Duodenal mucosa (tissue), 2 donors: ENCODE data around the gene PVALB.

Experiments used
- H3K27ac ChIP-seq: one replicate; pipeline ENCODE4 v1.7.0; 2013; ENCODE audit warnings: low read depth, low read length
- H3K27me3 ChIP-seq, 2 donors: one replicate each; pipeline ENCODE4 v1.7.0; 2013; ENCODE audit warnings: low read length in 2 of 2, control low read depth in 1 of 2; ENCODE audit not compliant: insufficient read depth in 2 of 2, control insufficient read depth in 1 of 2
- H3K36me3 ChIP-seq, 2 donors: one replicate each; pipeline ENCODE4 v1.7.0; 2013; ENCODE audit warnings: low read length in 2 of 2, control low read depth in 1 of 2; ENCODE audit not compliant: insufficient read depth in 2 of 2, control insufficient read depth in 1 of 2
- H3K4me1 ChIP-seq, 2 donors: one replicate each; pipeline ENCODE4 v1.7.0; 2013; ENCODE audit warnings: low read length in 2 of 2, control low read depth in 1 of 2; ENCODE audit not compliant: insufficient read depth in 2 of 2, control insufficient read depth in 1 of 2
- H3K4me3 ChIP-seq, 2 donors: one replicate each; pipeline ENCODE4 v1.7.0; 2013; ENCODE audit warnings: low read length in 2 of 2, low read depth in 1 of 2
- H3K9ac ChIP-seq, 2 donors: one replicate each; pipeline ENCODE4 v1.7.0; 2013; ENCODE audit warnings: low read length in 2 of 2, low read depth in 1 of 2
- H3K9me3 ChIP-seq, 2 donors: one replicate each; pipeline ENCODE4 v1.7.0; 2013; ENCODE audit warnings: low read length in 2 of 2, control low read depth in 1 of 2; ENCODE audit not compliant: control insufficient read depth in 1 of 2

Gene PVALB

DNA sequence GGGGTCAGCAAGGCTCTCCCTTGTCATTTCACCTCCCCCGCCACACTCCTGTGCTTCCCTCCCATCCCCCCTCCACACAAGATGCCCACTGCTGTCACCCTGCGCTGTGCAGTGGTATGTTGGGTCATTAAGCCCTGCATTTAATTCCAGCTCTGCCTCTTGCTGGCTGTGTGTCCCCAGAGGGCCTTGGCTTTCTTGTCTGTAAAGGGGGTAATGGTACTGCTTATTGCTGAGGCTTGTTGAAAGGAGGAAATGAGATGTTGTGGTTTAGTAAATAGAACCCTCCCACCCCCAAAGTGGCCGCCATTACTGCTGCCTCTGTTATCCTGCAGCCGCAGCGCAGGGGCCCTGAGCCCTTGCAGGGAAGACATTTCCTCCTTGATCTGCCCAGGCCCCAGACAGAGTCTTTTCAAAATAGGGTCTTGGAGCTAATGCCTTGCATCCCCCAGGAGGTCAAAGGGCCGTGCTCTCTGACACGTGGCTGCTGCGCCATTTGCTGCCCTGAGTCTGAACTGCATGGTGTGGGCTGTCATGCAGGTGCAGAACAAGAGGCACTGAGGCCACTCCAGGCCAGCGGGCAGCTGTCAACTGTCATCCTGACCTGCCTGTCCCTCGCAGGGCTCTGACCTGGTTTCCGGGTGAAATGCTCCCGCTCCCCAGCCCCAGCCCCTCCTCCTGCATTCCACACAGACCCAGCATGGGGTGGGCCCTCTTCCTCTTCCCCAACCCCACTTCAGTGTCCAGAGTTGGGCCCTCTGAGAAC is 18.7 kb downstream of the PVALB start:
- H3K27me3 ChIP-seq, result peaks cover 5% of the 10 kb centered on the region in 2 donors

DNA sequence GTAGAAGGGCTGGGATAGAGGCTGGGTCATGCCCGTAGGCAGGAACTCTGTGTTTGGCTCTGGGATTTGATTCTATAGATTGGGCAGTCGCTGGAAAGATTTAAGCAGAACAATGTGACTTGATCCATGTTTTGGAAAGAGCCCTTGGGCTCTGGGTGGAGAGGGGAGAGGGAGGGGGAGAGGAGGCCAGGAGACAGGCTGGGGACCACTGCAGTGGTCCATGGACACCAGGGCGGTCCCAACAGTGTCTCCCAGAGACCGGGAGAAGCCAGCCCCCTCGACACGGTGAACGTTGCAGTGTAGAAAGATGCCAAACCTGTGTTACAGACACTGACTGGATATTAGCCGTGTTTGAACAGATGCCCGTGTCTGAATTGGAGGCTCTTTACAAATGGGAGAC is 19.5 kb downstream of the PVALB start:
- Histone ChIP-seq H3K4me3 (no peak overlapping the region), H3K9me3 (no peaks in the 10 kb centered on the region), H3K36me3 (no peaks in the 10 kb centered on the region), H3K27me3 (peaks cover 2 to 5% of the 10 kb centered on the region in 2 donors), H3K27ac (no peak overlapping the region), H3K4me1 (no peaks in the 10 kb centered on the region), H3K9ac (no peak overlapping the region)

More for the DNA sequence above, 18.7 kb downstream of the PVALB start:
- Histone ChIP-seq H3K27ac (no peak overlapping the region), H3K4me1 (no peaks in the 10 kb centered on the region), H3K9me3 (no peaks in the 10 kb centered on the region), H3K4me3 (no peak overlapping the region), H3K9ac (no peak overlapping the region), H3K36me3 (no peaks in the 10 kb centered on the region)

DNA sequence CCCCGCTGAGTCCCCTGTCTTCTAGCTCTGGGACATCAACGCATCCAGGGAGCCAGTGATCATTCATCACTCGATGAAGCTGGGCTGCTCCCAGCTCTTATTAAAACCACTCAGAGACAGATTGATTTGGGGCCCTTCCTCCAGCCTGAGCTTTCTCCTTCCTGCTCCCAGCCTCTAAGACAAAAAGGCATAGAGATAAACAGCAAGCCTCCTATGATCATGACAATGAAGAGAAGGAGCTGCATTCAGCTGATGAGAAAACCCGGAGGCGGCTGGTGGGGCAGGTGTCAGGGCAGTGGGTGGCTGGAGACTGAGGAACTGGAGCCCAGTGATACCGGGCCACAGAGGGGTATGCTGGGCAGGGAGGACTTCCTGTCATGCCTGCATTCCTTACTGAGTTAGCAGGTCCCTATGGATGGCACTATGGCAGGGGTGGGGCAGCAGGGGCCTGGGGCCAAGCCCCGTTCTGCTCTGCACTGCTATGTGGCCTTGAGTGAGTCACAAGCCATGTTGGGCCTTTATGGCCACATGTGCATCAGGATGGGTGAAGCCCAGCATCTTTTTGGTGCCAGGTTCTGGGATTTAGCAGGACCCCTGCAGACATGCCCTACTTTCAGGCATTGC is 20.2 kb downstream of the PVALB start:
- H3K27me3 ChIP-seq, result peaks cover 2 to 5% of the 10 kb centered on the region in 2 donors

DNA sequence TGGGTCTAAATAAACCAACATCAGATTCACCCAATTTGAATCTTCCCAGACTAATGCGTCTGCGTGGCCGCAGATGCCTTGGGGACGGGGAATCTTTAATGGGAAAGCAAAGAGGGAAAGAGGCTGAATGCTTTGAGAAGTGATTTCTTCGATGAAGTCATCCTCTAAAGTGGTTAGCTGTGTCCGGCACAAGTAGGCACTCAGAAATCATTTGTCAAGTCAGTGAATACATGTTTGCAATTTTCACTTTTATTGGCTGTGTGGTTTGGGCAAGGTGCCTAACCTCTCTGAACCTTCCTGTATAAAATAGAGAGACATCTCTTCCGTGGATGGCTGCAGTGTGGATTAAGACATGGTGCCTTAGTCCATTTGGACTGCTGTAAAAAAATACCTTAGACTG is 21.2 kb downstream of the PVALB start:
- Histone ChIP-seq H3K27me3 (peaks cover 2 to 14% of the 10 kb centered on the region in 2 donors), H3K27ac (no peak overlapping the region), H3K4me3 (no peak overlapping the region), H3K9ac (no peak overlapping the region), H3K4me1 (no peaks in the 10 kb centered on the region), H3K9me3 (no peaks in the 10 kb centered on the region), H3K36me3 (no peaks in the 10 kb centered on the region)

More for the DNA sequence above, 20.2 kb downstream of the PVALB start:
- H3K36me3 ChIP-seq, result no peaks in the 10 kb centered on the region
- H3K4me1 ChIP-seq, result no peaks in the 10 kb centered on the region
- H3K27ac ChIP-seq, result no peak overlapping the region
- no peak overlapping the region for H3K4me3 ChIP-seq
- H3K9ac ChIP-seq, result no peak overlapping the region
- no peaks in the 10 kb centered on the region for H3K9me3 ChIP-seq

DNA sequence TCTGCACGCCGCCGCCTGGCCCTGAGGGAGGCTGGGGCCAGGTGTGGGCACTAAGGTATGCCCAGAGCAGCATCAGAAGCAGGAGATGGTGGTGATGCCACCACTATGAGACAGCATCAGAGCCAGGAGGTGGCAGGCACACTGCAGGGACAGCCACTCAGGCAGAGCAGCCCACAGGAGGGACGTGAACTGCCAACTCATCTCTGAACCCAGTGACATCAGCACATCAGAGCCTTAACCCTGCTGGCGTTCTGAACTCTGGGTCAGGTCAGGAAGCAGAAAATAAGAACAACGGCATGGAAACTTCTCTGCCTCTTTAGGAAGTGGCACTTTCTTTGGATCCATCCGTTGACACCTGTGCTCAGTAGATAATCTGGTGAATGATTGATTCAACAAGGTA is 26.2 kb downstream of the PVALB start:
- Histone ChIP-seq H3K4me1 (no peaks in the 10 kb centered on the region), H3K27me3 (peaks cover 6 to 22% of the 10 kb centered on the region in 2 donors), H3K4me3 (no peak overlapping the region), H3K27ac (no peak overlapping the region), H3K36me3 (no peaks in the 10 kb centered on the region), H3K9ac (no peak overlapping the region), H3K9me3 (no peaks in the 10 kb centered on the region)

DNA sequence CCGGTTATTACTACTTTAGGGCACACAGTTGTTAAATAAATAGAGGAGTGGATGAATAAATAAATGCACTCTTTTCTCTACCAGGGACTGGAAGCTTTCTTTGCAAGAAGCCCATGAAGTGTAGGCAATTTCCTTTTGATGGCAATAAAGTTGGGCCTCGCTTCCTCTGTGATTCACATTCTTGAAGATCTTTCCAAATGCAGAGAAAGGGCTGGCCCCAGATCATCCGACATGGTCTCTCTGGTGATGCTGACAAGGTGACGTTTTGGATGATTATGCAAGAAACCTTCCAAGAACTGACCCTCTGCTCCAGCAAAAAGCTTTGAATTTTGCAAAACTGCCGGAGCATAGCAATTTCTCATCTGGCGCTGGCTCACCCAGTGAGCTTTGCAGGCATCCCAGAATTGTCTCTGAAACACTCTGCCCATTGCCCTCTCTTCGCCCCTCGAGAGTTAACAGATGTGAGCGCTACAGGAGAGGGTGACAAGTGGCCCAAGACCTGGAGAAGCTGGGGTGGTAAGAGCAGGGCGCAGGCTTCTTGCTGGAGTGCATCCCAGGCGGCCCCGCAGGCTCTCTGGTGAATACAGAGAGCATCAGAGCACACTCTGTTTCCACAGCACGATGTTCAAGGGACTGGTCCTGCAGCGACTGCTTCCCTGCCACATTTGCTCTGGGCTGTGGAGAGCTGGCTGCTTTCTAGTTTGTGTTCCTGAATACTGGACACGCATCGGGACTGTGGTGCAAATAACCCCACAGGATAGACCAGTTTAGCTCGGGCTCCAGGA is 29.4 kb downstream of the PVALB start:
- H3K36me3 ChIP-seq, result no peaks in the 10 kb centered on the region
- no peak overlapping the region for H3K27ac ChIP-seq
- no peak overlapping the region for H3K4me3 ChIP-seq
- no peaks in the 10 kb centered on the region for H3K4me1 ChIP-seq
- H3K9me3 ChIP-seq, result no peaks in the 10 kb centered on the region
- no peak overlapping the region for H3K9ac ChIP-seq
- peaks cover 3 to 17% of the 10 kb centered on the region in 2 donors for H3K27me3 ChIP-seq

DNA sequence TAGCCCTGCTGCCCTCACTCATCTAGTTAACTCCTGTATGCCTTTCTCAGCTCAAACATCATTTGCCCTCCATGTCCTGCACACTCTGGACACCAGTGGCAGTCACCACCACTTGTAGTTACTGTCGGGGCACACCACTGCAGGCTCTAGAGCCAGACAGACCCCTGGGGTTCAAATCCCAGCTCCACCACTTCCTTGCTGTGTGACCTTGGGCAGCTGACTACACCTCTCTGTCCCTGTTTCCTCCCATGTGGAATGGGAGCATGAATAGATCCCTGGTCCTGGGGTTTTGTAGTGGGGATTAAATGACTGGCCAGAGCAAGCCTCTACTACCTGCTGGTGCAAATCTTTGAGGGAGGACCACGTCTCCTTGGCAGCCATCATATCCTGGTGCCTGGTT is 33.1 kb downstream of the PVALB start:
- Histone ChIP-seq H3K4me1 (peaks cover 0 to 9% of the 10 kb centered on the region in 2 donors), H3K9ac (no peak overlapping the region), H3K36me3 (no peaks in the 10 kb centered on the region), H3K27ac (no peak overlapping the region), H3K27me3 (peaks cover 0 to 3% of the 10 kb centered on the region in 2 donors), H3K9me3 (no peaks in the 10 kb centered on the region), H3K4me3 (no peak overlapping the region)

DNA sequence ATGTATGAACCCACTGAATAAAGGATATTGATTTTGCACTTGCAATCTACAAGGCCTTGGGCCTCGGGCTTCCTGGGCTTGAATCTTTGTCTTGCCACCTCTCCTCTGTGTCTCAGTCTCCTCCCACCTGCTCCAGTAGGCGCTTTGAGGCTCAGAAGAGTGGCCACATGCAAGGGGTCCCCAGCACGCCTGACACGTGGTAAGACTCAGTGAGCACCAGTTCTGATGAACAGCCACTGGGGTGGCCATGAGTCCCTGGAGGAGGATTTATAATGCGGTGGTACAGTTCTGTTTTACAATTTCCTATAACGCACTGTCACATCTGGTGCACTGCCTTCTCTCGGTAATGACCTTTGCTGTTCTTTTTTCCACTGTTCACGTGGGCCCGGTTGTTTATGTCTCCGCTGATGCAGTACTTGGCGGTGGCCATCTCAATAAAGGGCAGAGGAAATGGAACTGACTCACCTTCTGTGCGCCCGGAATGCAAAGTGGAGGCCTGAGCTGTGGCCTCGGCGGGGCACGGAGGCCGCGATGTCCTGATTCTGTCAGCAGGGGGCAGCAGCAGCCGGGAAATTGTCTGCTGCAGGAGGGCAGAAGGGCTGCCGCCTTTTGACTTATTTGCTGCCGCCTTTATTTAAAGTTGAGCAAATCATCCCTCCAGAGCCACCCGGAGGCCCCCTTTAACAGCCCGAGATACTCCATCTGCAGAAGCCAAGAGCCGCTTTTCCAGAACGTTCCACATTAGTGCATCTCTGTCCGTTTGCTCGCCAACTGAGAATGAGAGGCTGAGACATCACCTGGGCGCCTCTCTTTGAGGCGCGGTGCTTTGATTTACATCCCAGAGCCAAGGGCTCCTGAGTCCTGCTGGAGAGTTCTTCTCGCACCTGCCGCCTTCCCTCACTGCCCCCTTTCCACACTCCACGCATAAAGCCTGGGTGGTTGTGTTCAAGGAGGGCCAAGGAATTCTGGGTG is 34.9 kb downstream of the PVALB start:
- H3K27ac ChIP-seq, result no peak overlapping the region
- peak overlapping the region; percentile 15 to 27 for H3K9ac ChIP-seq

DNA sequence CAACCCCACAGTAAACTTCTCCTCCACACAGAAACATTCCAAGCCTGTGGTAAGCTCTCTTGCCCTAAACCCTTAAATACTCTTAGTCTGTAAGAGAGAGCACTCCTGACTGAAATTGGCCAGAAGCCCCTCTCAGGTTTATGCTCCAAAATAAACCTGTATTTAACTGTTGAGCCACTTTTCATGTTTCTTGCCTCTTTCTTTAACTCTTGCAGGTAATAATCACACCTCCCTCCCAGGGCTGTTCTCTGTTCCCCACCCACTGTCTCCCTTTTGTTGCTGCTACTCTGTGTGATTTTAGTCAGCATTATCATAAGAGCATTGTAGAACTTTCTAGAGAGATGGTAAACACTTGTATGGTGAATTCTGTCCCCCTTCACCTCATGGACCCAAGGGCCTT is 38.8 kb downstream of the PVALB start:
- peaks cover 12 to 26% of the 10 kb centered on the region in 2 donors for H3K4me1 ChIP-seq
- no peak overlapping the region for H3K9ac ChIP-seq
- no peaks in the 10 kb centered on the region for H3K9me3 ChIP-seq
- H3K27ac ChIP-seq, result no peak overlapping the region
- no peak overlapping the region for H3K4me3 ChIP-seq
- no peaks in the 10 kb centered on the region for H3K36me3 ChIP-seq
- H3K27me3 ChIP-seq, result no peaks in the 10 kb centered on the region

More for the DNA sequence above, 34.9 kb downstream of the PVALB start:
- Histone ChIP-seq H3K36me3 (no peaks in the 10 kb centered on the region), H3K27me3 (peaks cover 0 to 1% of the 10 kb centered on the region in 2 donors), H3K9me3 (no peaks in the 10 kb centered on the region), H3K4me1 (peaks cover under 1 to 11% of the 10 kb centered on the region in 2 donors), H3K4me3 (peak overlapping the region in 1 of 2 donors; percentile 13)
